Adrenal gland (tissue), 5 donors: ENCODE results near the gene GPATCH3.

Experiments
- CTCF ChIP-seq, 6 experiments: fragments of 450-650 bp in 4 of 6; fragments of 200-600 bp in 2 of 6; sonication (generic) in 1 of 6; IDR thresholded peaks; 1 replicate in 5 of 6; 2 replicates in 1 of 6; pipeline versions ENCODE4 v1.5.1 to v1.8.0; 2016 to 2021; ENCODE audit warnings: antibody characterized with exemption in 6 of 6, mild to moderate bottlenecking in 2 of 6, moderate library complexity in 1 of 6
- POLR2A ChIP-seq, 2 donors: fragments of 450-650 bp; IDR thresholded peaks; one replicate each; pipeline ENCODE4 v1.6.1; 2017; ENCODE audit warnings: antibody characterized with exemption in 2 of 2, mild to moderate bottlenecking in 2 of 2, moderate library complexity in 1 of 2
- donor health status: DM: no; HTN: no; CAD: no.

GRCh38 chr1:26912147-26912490, 11.9 kb upstream of the GPATCH3 start:
- TF ChIP-seq CTCF (IDR thresholded peaks at IDR 0.05) (no peak), POLR2A (IDR thresholded peaks at IDR 0.05) (no peak)
